Body of pancreas (tissue), 4 donors: Measurements from ENCODE around the gene SNX21.
"Not testable (repeated sequence)": the region's sequence is repeated elsewhere in the genome, so short reads cannot be mapped to it uniquely, and the experiment has no call there.

Experiments
- CTCF ChIP-seq, 7 experiments: fragments of 450-650 bp in 4 of 7; fragments of 200-600 bp in 3 of 7; sonication (generic) in 3 of 7; IDR thresholded peaks; one replicate each; pipeline ENCODE4 v1.5.1; 2016 to 2019; ENCODE audit warnings: antibody characterized with exemption in 7 of 7
- POLR2A ChIP-seq, 3 donors: fragments of 450-650 bp; IDR thresholded peaks; one replicate each; pipeline ENCODE4 v1.6.1; 2016; ENCODE audit warnings: antibody characterized with exemption in 3 of 3, mild to moderate bottlenecking in 2 of 3

GRCh38 chr20:45797955-45798354 lies 35.6 kb upstream of the SNX21 start:
- TF ChIP-seq POLR2A, CTCF (IDR thresholded peaks at IDR 0.05): not testable (repeated sequence)
